Stomach (tissue), 9 donors: ENCODE results near the gene FSCN2. TPM values are rescaled to one million over a fixed set of nuclear protein-coding genes. Genes with fewer than 3 reads are reported as not detected.

Source experiments
- DNase-seq, 2 donors: peaks; one replicate each; pipeline versions ENCODE4 v3.0.0 to v3.0.0-alpha.2; 2013 to 2019
- H3K27ac ChIP-seq, 5 donors: fragments of 200-600 bp in 4 of 5; sonication (generic) in 4 of 5; one replicate each; pipeline ENCODE4 v1.5.1; 2013 to 2019; ENCODE audit warnings: mild to moderate bottlenecking in 1 of 5, moderate library complexity in 1 of 5
- H3K27me3 ChIP-seq, 3 donors: fragments of 200-600 bp; sonication (generic); one replicate each; pipeline ENCODE4 v1.5.1; 2017 to 2019; ENCODE audit warnings: mixed run types in 1 of 3
- H3K36me3 ChIP-seq, 4 donors: fragments of 200-600 bp; sonication (generic); 1 replicate in 3 of 4; 2 replicates in 1 of 4; pipeline ENCODE4 v1.5.1; 2016 to 2019
- H3K4me1 ChIP-seq, 4 donors: fragments of 200-600 bp; sonication (generic); one replicate each; pipeline ENCODE4 v1.5.1; 2016 to 2019
- H3K4me3 ChIP-seq, 4 donors: fragments of 200-600 bp; sonication (generic) in 3 of 4; one replicate each; pipeline ENCODE4 v1.5.1; 2016 to 2019; ENCODE audit warnings: mild to moderate bottlenecking in 1 of 4
- H3K9me3 ChIP-seq, 4 donors: fragments of 200-600 bp; sonication (generic); one replicate each; pipeline ENCODE4 v1.5.1; 2016 to 2019
- CTCF ChIP-seq, 7 experiments: fragments of 450-650 bp in 4 of 7; fragments of 200-600 bp in 3 of 7; sonication (generic) in 3 of 7; IDR thresholded peaks; one replicate each; pipeline ENCODE4 v1.5.1; 2016 to 2019; ENCODE audit warnings: antibody characterized with exemption in 7 of 7, control low read depth in 2 of 7, mild to moderate bottlenecking in 1 of 7
- EP300 ChIP-seq: sonication (generic); formaldehyde crosslinking; IDR thresholded peaks from one replicate; pipeline ENCODE4 v1.6.1; 2017; ENCODE audit warnings: antibody characterized with exemption
- POLR2A ChIP-seq, 4 donors: fragments of 450-650 bp; IDR thresholded peaks; one replicate each; pipeline ENCODE4 v1.6.1; 2016; ENCODE audit warnings: antibody characterized with exemption in 4 of 4, control low read depth in 2 of 4, mild to moderate bottlenecking in 1 of 4, moderate library complexity in 1 of 4
- POLR2AphosphoS5 ChIP-seq, 3 donors: sonication (generic); formaldehyde crosslinking; IDR thresholded peaks; one replicate each; pipeline ENCODE4 v1.6.1; 2016; ENCODE audit warnings: antibody characterized with exemption in 3 of 3
- WGBS, 5 donors: extraction: QIAGEN DNeasy Blood & Tissue Kit in 3 of 5; methylation state at CpG; one replicate each; pipeline versions ENCODE4 v1.1.5 to v1.1.7; 2013 to 2018; 5-methylcytosine and 5-hydroxymethylcytosine counted together
- intact Hi-C: fragments of 100-400 bp; cut with DNase I; formaldehyde crosslinking; loops from one replicate; pipeline ENCODE4 v1.15.1; 2023; ENCODE audit warnings: low total_unique reads
- polyA plus RNA-seq, 3 donors: library from polyadenylated mRNA; stranded (reverse); fragments of 200-250 nt; gene quantifications; one replicate each; pipeline ENCODE4 v1.2.3, GENCODE V29; 2013
- total RNA-seq, 5 donors: library from RNA; depleted of rRNA; stranded (reverse); fragments of >200 nt; gene quantifications; one replicate each; pipeline versions ENCODE4 v1.1.0 to v1.2.3, GENCODE V29; 2014 to 2016
- donor health status: healthy with polysubstance abuse.
- donor health status: Bipolar disorder and iron deficiency.
- donor health status: healthy.

Gene FSCN2
- total and polyA plus RNA-seq, 8 donors, result 0.90 to 21.7 (median 2.8) TPM; not detected in 1

GRCh38 chr17:81487089-81487486 is 41.1 kb upstream of the FSCN2 start:
- DNase-seq, result no peak
- Histone ChIP-seq H3K27ac (no peak overlapping the region), H3K27me3 (peaks cover 0 to 22% (median 0%) of the 10 kb centered on the region in 3 donors), H3K36me3 (no peaks in the 10 kb centered on the region), H3K4me1 (peaks cover 31 to 67% (median 45%) of the 10 kb centered on the region in 4 donors), H3K4me3 (peak overlapping the region in 3 of 4 donors; percentile 49 to 61 (median 58)), H3K9me3 (no peaks in the 10 kb centered on the region)
- WGBS, 5 donors, result 73 to 86% (median 75%) methylated on average over 10 of the region's 10 CpGs
- TF ChIP-seq CTCF (IDR thresholded peaks at IDR 0.05) (no peak), EP300 (no peak), POLR2A (IDR thresholded peaks at IDR 0.05) (no peak), POLR2AphosphoS5 (IDR thresholded peaks at IDR 0.05) (no peak)
- intact Hi-C loops, result loop anchor here (10.0 kb wide), 3 partner anchors 52 to 182 kb away; no protein-coding TSS in a partner anchor

GRCh38 chr17:81487487-81488275 is 40.5 kb upstream of the FSCN2 start:
- peak overlapping the region; percentile 76 to 89 (median 86) for H3K27ac ChIP-seq

GRCh38 chr17:81488276-81488860 is 39.8 kb upstream of the FSCN2 start:
- 10 to 58% (median 17%) methylated on average over 9 to 52 of the region's 52 CpGs for WGBS, 5 donors
- DNase-seq, result no peak
- intact Hi-C loops, result loop anchor here (10.0 kb wide), 3 partner anchors 54 to 184 kb away; no protein-coding TSS in a partner anchor

More at GRCh38 chr17:81487487-81488275, 40.5 kb upstream of the FSCN2 start:
- H3K4me1 ChIP-seq, result peaks cover 28 to 62% (median 43%) of the 10 kb centered on the region in 4 donors
- peak overlapping the region; percentile 49 to 64 (median 60) for H3K4me3 ChIP-seq
- DNase-seq, result peak; percentile 85 to 94
- no peaks in the 10 kb centered on the region for H3K36me3 ChIP-seq
- TF ChIP-seq POLR2AphosphoS5 (IDR thresholded peaks at IDR 0.05) (peak in 2 of 3 donors; percentile 73 to 83), EP300 (no peak)
- intact Hi-C loops, result loop anchor here (10.0 kb wide), 3 partner anchors 53 to 183 kb away; no protein-coding TSS in a partner anchor
- peaks cover 0 to 23% (median 0%) of the 10 kb centered on the region in 3 donors for H3K27me3 ChIP-seq
- WGBS, 5 donors, result 8 to 88% (median 13%) methylated on average over 7 to 87 of the region's 87 CpGs
- no peaks in the 10 kb centered on the region for H3K9me3 ChIP-seq

More at GRCh38 chr17:81488276-81488860, 39.8 kb upstream of the FSCN2 start:
- TF ChIP-seq CTCF (IDR thresholded peaks at IDR 0.05) (no peak), POLR2AphosphoS5 (IDR thresholded peaks at IDR 0.05) (no peak), POLR2A (IDR thresholded peaks at IDR 0.05) (no peak), EP300 (no peak)
- Histone ChIP-seq H3K27me3 (peaks cover 0 to 18% (median 0%) of the 10 kb centered on the region in 3 donors), H3K27ac (peak overlapping the region; percentile 76 to 89 (median 86)), H3K4me3 (peak overlapping the region; percentile 49 to 64 (median 60)), H3K36me3 (no peaks in the 10 kb centered on the region), H3K4me1 (peaks cover 28 to 55% (median 39%) of the 10 kb centered on the region in 4 donors), H3K9me3 (no peaks in the 10 kb centered on the region)
